NB4 (cell line): ENCODE results near the gene PLEKHJ1.

Source experiments
- CTCF ChIP-seq: IDR thresholded peaks from one replicate; pipeline ENCODE4 v1.5.1; 2012; ENCODE audit warnings: low read depth, low read length
- POLR2A ChIP-seq: IDR thresholded peaks from 2 replicates; pipeline ENCODE4 v1.6.1; 2011; ENCODE audit warnings: mild to moderate bottlenecking; ENCODE audit not compliant: insufficient read length; ENCODE audit errors: extremely low read depth

- TF ChIP-seq CTCF = no peak
- no peak for TF ChIP-seq POLR2A
These were observed 42.3 kb downstream of the PLEKHJ1 start for GRCh38 chr19:2193807-2194206.
